GDM1 (cell line): ENCODE measurements around the gene PHF5A.

ENCODE experiments used
- DNase-seq: peaks from one replicate; lab custom pipeline; 2025; lab: John Stamatoyannopoulos, UW

PHF5A gene

GRCh38 chr22:41417622-41418390 is 50.7 kb downstream of the PHF5A start:
- no peak for DNase-seq

- no peak for DNase-seq
Measured at GRCh38 chr22:41415554-41415953, 52.9 kb downstream of the PHF5A start.

- no peak for DNase-seq
Measured at GRCh38 chr22:41411021-41411851, 57.3 kb downstream of the PHF5A start.

- no peak for DNase-seq
Measured at GRCh38 chr22:41410311-41410751, 58.2 kb downstream of the PHF5A start.
